ENCODE results near the gene TMEM39A. TPM values are rescaled to one million over a fixed set of nuclear protein-coding genes. Genes with fewer than 3 reads are reported as not detected.

Gene TMEM39A
- total RNA-seq, 1 experiment from 2014 or later = 38.6 TPM

- Histone ChIP-seq H3K27me3 (ENCODE audit: control insufficient read depth, insufficient read depth, low read length) (no peaks in the 10 kb centered on the region), H3K4me3 (ENCODE audit: insufficient read depth, low read depth, low read length) (no peak overlapping the region), H3K36me3 (replicated peaks; ENCODE audit: control insufficient read depth, insufficient read depth, low read length) (no peaks in the 10 kb centered on the region)
- no peak for DNase-seq
Observed at GRCh38 chr3:119400466-119400865, 62.9 kb downstream of the TMEM39A start.

DNA sequence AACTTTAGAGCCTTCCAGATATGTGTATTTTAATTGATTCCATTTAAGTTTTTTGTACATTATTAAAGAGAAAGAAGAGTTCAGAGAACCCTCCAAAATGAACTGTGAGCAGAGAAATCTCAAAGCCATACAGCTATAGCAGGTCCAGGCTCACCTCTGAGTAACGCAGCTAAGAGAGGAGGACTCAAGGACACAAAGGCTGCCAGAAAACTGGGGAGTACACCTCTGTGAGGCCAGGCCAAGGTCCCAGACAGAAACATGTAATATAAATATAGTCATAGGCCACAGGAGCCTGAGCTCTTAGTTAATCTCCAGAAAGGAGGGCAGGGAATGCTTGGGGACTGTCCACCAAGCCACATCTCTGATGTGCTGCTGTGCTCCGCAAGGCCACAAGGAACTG lies 66.5 kb downstream of the TMEM39A start:
- Histone ChIP-seq H3K4me3 (ENCODE audit: insufficient read depth, low read depth, low read length) (no peak overlapping the region), H3K36me3 (replicated peaks; ENCODE audit: control insufficient read depth, insufficient read depth, low read length) (0 out of 2 replicates have a peak, but pooled peaks cover 1% of the 10 kb centered on the region), H3K27me3 (ENCODE audit: control insufficient read depth, insufficient read depth, low read length) (no peaks in the 10 kb centered on the region)
- no peak for DNase-seq

- Histone ChIP-seq H3K27me3 (ENCODE audit: control insufficient read depth, insufficient read depth, low read length) (no peaks in the 10 kb centered on the region), H3K4me3 (ENCODE audit: insufficient read depth, low read depth, low read length) (no peak overlapping the region), H3K36me3 (replicated peaks; ENCODE audit: control insufficient read depth, insufficient read depth, low read length) (0 out of 2 replicates have a peak, but pooled peaks cover 1% of the 10 kb centered on the region)
- no peak for DNase-seq
Observed at GRCh38 chr3:119395923-119396358, 67.5 kb downstream of the TMEM39A start.

DNA sequence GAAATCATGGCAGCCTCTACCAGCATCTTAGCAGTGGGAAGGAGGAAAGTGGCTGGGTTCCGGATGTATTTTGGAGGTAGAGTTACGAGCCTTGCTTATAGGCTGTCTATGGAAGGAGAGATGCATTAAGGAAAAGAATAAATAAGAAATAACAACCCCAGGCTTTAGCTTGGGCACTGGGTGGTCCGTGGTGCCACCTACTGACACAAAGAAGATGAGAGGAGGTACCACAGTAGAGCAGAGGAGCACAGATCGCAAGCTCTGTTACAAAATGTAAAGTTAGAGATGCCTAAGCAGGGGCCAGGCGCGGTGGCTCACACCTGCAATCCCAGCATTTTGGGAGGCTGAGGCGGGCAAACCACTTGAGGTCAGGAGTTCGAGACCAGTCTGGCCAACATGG lies 74.8 kb downstream of the TMEM39A start:
- Histone ChIP-seq H3K27me3 (ENCODE audit: control insufficient read depth, insufficient read depth, low read length) (no peaks in the 10 kb centered on the region), H3K4me3 (ENCODE audit: insufficient read depth, low read depth, low read length) (no peak overlapping the region), H3K36me3 (replicated peaks; ENCODE audit: control insufficient read depth, insufficient read depth, low read length) (0 out of 2 replicates have a peak, but pooled peaks cover 1% of the 10 kb centered on the region)
- no peak for DNase-seq

- DNase-seq = no peak
- Histone ChIP-seq H3K36me3 (replicated peaks; ENCODE audit: control insufficient read depth, insufficient read depth, low read length) (no peaks in the 10 kb centered on the region), H3K4me3 (ENCODE audit: insufficient read depth, low read depth, low read length) (no peak overlapping the region), H3K27me3 (ENCODE audit: control insufficient read depth, insufficient read depth, low read length) (no peaks in the 10 kb centered on the region)
Observed at GRCh38 chr3:119382134-119382533, 81.3 kb downstream of the TMEM39A start.

DNA sequence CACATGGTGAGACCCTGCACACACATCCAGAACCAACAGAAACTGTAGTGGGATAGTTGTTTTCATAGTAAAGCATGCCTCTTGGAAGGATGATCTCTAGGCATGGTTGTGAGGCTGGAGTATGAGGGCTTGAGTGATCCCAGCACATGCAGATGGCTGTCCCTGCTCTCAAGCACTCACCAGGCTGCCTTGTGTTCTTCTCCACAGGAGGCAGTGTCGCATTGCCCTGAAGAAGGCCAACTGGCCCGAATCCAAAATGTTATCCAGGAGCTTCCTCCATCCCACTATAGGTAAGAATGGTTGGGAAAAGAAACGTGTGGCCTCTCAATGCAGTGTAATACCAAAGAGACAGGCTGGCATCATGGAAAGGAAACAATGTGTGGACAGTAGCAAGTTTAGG lies 82.7 kb downstream of the TMEM39A start:
- no peak for DNase-seq
- H3K36me3 ChIP-seq (replicated peaks; ENCODE audit: control insufficient read depth, insufficient read depth, low read length) = no peaks in the 10 kb centered on the region
- H3K4me3 ChIP-seq (ENCODE audit: insufficient read depth, low read depth, low read length) = no peak overlapping the region
- no peaks in the 10 kb centered on the region for H3K27me3 ChIP-seq (ENCODE audit: control insufficient read depth, insufficient read depth, low read length)

Other genes starting within 250 kb of the TMEM39A start
- 31.7 and 34.1 TPM in 2 replicates for gene B4GALT4, start 222.7 kb downstream of the TMEM39A start, total RNA-seq (2014; rRNA removed; shearing (Covaris generic))
- 4.2 and 6.6 TPM in 2 replicates for gene ARHGAP31, start 169.2 kb downstream of the TMEM39A start, total RNA-seq (2014; rRNA removed; shearing (Covaris generic))
- gene POGLUT1, start 5.3 kb upstream of the TMEM39A start, total RNA-seq (2014; rRNA removed; shearing (Covaris generic)) = 7.3 and 7.8 TPM in 2 replicates
- 84.0 and 89.1 TPM in 2 replicates for gene TIMMDC1, start 34.9 kb upstream of the TMEM39A start, total RNA-seq (2014; rRNA removed; shearing (Covaris generic))
- not detected in 2 replicates for gene CD80, start 96.0 kb upstream of the TMEM39A start, total RNA-seq (2014; rRNA removed; shearing (Covaris generic))
- 0.96 and 2.9 TPM in 2 replicates for gene ADPRH, start 115.9 kb upstream of the TMEM39A start, total RNA-seq (2014; rRNA removed; shearing (Covaris generic))
- not detected in 2 replicates for gene PLA1A, start 134.3 kb upstream of the TMEM39A start, total RNA-seq (2014; rRNA removed; shearing (Covaris generic))
- gene POPDC2, start 197.0 kb upstream of the TMEM39A start, total RNA-seq (2014; rRNA removed; shearing (Covaris generic)) = 0.59 TPM in 1 of 2 replicates, not detected in the other
- 38.5 and 41.6 TPM in 2 replicates for gene COX17, start 213.8 kb upstream of the TMEM39A start, total RNA-seq (2014; rRNA removed; shearing (Covaris generic))
- gene CFAP91, start 239.4 kb upstream of the TMEM39A start, total RNA-seq (2014; rRNA removed; shearing (Covaris generic)) = 0.37 and 1.8 TPM in 2 replicates